Measurements from ENCODE around the gene FBXO40.
"Not testable (repeated sequence)": the region's sequence is repeated elsewhere in the genome, so short reads cannot be mapped to it uniquely, and the experiment has no call there.

FBXO40 gene

DNA sequence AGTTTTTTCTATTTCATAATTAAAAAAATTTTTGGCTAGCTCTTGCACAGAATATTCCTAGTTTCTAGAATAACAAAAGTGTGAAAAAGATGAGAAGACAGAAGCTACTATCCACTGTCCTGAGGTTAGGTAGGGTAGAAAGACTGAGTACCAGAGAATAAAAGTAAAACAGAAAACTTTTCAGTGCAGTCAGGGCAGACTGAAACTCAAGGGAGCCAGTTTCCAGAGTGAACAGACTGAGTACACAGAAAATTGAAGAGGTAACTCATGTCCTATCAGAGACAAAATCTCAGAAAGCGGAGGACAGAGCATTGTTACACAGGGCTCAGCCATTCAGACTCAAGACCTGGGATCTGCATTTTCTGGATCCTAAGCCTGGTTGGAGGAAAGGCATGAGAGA, 8.8 kb upstream of the FBXO40 start:
- H3K4me1 ChIP-seq (ENCODE audit: control insufficient read depth in 1 of 2, insufficient read depth in 1 of 2, low read depth in 1 of 2, low read length in 1 of 2), result no peaks in the 10 kb centered on the region
- H3K9me3 ChIP-seq, result no peaks in the 10 kb centered on the region
- H3K4me3 ChIP-seq (ENCODE audit: low read depth in 1 of 2, low read length in 1 of 2), result no peak overlapping the region
- no peaks in the 10 kb centered on the region for H3K36me3 ChIP-seq
- TF ChIP-seq, protein P1, sequence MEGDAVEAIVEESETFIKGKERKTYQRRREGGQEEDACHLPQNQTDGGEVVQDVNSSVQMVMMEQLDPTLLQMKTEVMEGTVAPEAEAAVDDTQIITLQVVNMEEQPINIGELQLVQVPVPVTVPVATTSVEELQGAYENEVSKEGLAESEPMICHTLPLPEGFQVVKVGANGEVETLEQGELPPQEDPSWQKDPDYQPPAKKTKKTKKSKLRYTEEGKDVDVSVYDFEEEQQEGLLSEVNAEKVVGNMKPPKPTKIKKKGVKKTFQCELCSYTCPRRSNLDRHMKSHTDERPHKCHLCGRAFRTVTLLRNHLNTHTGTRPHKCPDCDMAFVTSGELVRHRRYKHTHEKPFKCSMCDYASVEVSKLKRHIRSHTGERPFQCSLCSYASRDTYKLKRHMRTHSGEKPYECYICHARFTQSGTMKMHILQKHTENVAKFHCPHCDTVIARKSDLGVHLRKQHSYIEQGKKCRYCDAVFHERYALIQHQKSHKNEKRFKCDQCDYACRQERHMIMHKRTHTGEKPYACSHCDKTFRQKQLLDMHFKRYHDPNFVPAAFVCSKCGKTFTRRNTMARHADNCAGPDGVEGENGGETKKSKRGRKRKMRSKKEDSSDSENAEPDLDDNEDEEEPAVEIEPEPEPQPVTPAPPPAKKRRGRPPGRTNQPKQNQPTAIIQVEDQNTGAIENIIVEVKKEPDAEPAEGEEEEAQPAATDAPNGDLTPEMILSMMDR (IDR thresholded peaks at IDR 0.05), result no peak
- peaks cover 7% of the 10 kb centered on the region for H3K27me3 ChIP-seq
- no peak overlapping the region for H3K27ac ChIP-seq

DNA sequence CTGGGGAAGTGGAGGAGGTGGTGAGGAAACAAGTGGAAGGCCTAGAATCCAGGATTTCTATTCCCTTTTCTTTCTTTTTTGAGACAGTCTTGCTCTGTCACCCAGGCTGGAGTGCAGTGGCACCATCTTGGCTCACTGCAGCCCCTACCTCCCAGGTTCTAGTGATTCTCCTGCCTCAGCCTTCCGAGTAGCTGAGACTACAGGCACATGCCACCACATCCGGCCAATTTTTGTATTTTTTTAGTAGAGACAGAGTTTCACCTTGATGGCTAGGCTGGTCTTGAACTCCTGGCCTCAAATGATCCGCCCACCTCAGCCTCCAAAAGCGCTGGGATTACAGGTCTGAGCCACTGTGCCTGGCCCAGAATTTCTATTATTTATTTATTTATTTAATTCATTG, 627 bp downstream of the FBXO40 start:
- not testable (repeated sequence) for H3K27ac ChIP-seq; H3K4me1 ChIP-seq (ENCODE audit: control insufficient read depth in 1 of 2, insufficient read depth in 1 of 2, low read depth in 1 of 2, low read length in 1 of 2); H3K36me3 ChIP-seq; H3K4me3 ChIP-seq (ENCODE audit: low read depth in 1 of 2, low read length in 1 of 2); H3K27me3 ChIP-seq; H3K9me3 ChIP-seq

DNA sequence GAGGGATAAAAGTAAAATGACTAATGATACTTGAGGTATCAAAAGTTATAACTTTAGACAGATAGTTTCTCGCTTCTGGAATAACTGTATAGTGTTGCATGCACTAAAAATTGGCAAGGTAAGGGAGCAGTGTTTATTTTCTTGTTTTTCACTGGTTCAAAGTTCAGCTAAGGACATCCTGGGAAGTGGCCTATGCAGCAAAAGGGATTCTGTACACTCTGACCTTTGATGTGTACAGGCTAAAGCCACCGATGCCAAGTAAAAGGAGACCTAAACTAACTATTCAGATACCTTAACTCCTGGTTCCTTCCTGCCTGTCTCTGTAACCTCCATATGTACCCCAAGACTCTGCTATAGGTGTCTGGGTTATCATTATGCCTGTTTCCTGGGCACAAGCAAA, 1.7 kb downstream of the FBXO40 start:
- no peak overlapping the region for H3K27ac ChIP-seq
- H3K36me3 ChIP-seq, result no peaks in the 10 kb centered on the region
- no peaks in the 10 kb centered on the region for H3K27me3 ChIP-seq
- H3K9me3 ChIP-seq, result no peaks in the 10 kb centered on the region
- H3K4me3 ChIP-seq (ENCODE audit: low read depth in 1 of 2, low read length in 1 of 2), result no peak overlapping the region
- TF ChIP-seq, protein P1 (IDR thresholded peaks at IDR 0.05), result no peak
- no peaks in the 10 kb centered on the region for H3K4me1 ChIP-seq (ENCODE audit: control insufficient read depth in 1 of 2, insufficient read depth in 1 of 2, low read depth in 1 of 2, low read length in 1 of 2)

DNA sequence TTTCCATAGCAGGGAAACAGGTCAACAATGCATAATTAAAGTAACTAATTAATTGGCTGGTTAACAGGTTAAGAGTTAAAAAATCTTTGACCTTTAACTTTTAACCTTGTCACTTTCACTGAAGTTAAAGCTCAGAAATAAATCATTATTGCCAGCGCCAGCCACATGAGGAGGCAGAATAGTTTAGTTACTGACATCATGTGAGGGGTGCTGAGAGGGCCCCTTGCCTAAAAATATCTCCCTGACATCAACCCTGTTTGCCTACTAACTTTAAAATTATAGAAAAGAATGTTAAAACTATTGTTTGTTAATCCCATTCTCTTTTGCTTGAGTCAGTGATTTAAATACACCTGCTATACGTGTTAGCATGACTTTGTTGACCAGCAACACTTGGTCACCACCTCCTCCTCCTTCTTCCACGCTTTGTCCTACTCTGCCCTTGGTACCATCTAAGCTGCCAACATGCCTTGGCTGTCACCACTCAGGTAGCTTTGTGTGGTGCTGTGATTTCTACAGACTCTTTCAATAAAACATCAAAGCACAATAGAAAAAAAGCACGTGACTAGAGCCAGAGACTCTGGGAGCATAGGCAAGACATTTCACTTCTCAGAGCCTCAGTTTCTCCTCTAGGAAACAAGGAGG, 2.7 kb downstream of the FBXO40 start:
- Histone ChIP-seq H3K4me3 (ENCODE audit: low read depth in 1 of 2, low read length in 1 of 2) (no peak overlapping the region), H3K9me3 (no peaks in the 10 kb centered on the region), H3K27ac (no peak overlapping the region), H3K27me3 (no peaks in the 10 kb centered on the region), H3K4me1 (ENCODE audit: control insufficient read depth in 1 of 2, insufficient read depth in 1 of 2, low read depth in 1 of 2, low read length in 1 of 2) (no peaks in the 10 kb centered on the region), H3K36me3 (no peaks in the 10 kb centered on the region)
- TF ChIP-seq, protein P1 (IDR thresholded peaks at IDR 0.05), result no peak

DNA sequence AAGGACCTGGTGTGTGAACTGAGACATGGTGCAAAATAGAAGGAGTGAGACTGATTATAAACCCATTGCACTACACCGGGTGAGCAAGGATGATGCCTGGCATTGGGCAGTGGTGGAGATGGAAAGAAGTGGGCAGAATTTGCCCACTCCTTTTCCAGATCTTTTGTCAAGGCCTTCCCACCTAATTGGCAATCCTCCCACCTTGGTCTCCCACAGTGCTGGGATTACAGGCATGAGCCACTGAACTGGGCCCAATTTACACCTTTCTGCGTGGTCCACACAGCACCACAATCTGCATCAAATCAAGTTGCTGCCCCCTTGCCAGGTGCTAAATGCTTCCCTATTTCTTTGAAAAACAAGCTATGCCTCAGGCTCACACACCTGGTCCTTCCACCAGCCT, 5.4 kb downstream of the FBXO40 start:
- TF ChIP-seq, protein P1 (IDR thresholded peaks at IDR 0.05), result no peak
- Histone ChIP-seq H3K36me3 (no peaks in the 10 kb centered on the region), H3K4me1 (ENCODE audit: control insufficient read depth in 1 of 2, insufficient read depth in 1 of 2, low read depth in 1 of 2, low read length in 1 of 2) (no peaks in the 10 kb centered on the region), H3K9me3 (no peaks in the 10 kb centered on the region), H3K4me3 (ENCODE audit: low read depth in 1 of 2, low read length in 1 of 2) (no peak overlapping the region), H3K27me3 (no peaks in the 10 kb centered on the region), H3K27ac (no peak overlapping the region)

DNA sequence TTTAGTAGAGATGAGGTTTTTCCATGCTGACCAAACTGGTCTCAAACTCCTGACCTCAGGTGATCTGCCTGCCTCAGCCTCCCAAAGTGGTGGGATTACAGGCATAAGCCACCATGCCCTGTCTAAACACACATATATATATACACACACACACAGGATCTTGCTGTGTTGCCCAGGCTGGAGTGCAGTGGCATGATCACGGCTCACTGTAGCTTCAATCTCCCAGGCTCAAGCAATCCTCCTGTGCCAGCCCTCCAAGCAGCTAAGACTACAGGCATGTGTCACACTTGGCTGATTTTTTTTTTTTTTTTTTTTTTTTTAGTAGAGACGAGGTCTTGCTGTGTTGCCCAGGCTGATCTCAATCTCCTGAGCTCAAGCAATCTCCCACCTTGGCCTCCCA, 6.7 kb downstream of the FBXO40 start:
- H3K27ac ChIP-seq; H3K4me1 ChIP-seq (ENCODE audit: control insufficient read depth in 1 of 2, insufficient read depth in 1 of 2, low read depth in 1 of 2, low read length in 1 of 2); H3K36me3 ChIP-seq; H3K9me3 ChIP-seq; H3K4me3 ChIP-seq (ENCODE audit: low read depth in 1 of 2, low read length in 1 of 2); H3K27me3 ChIP-seq: not testable (repeated sequence)

Data from neutrophil (primary cell).